Measurements from ENCODE around the gene DRD4. TPM values are rescaled to one million over a fixed set of nuclear protein-coding genes. Genes with fewer than 3 reads are reported as not detected.

DRD4 gene
- polyA plus RNA-seq, 2 donors: 0.18 to 0.39 TPM

- H3K36me3 ChIP-seq (ENCODE audit: control insufficient read depth in 2 of 2, insufficient read depth in 2 of 2, low read length in 1 of 2): peaks cover 0 to 10% of the 10 kb centered on the region in 2 donors
- H3K27me3 ChIP-seq (ENCODE audit: control insufficient read depth in 1 of 2, insufficient read depth in 2 of 2, low read length in 2 of 2): no peaks in the 10 kb centered on the region
- WGBS, 2 donors: 95 to 96% methylated on average over 13 of the region's 13 CpGs
- no peak overlapping the region for H3K4me3 ChIP-seq (ENCODE audit: low read depth in 1 of 2, low read length in 2 of 2)
- H3K27ac ChIP-seq (ENCODE audit: low read depth in 2 of 2, low read length in 1 of 2): no peak overlapping the region
- no peaks in the 10 kb centered on the region for H3K9me3 ChIP-seq (ENCODE audit: control insufficient read depth in 2 of 2, insufficient read depth in 1 of 2, low read depth in 1 of 2, low read length in 1 of 2)
- H3K4me1 ChIP-seq (ENCODE audit: control insufficient read depth in 2 of 2, insufficient read depth in 2 of 2, low read length in 1 of 2): peaks cover 4 to 5% of the 10 kb centered on the region in 2 donors
These were observed 16.9 kb upstream of the DRD4 start for GRCh38 chr11:620201-620600.

GRCh38 chr11:620935-621814, 15.9 kb upstream of the DRD4 start:
- H3K9me3 ChIP-seq (ENCODE audit: control insufficient read depth in 2 of 2, insufficient read depth in 1 of 2, low read depth in 1 of 2, low read length in 1 of 2): no peaks in the 10 kb centered on the region
- no peak overlapping the region for H3K27ac ChIP-seq (ENCODE audit: low read depth in 2 of 2, low read length in 1 of 2)
- 76 to 77% methylated on average over 43 to 45 of the region's 45 CpGs for WGBS, 2 donors
- peaks cover 0 to 10% of the 10 kb centered on the region in 2 donors for H3K36me3 ChIP-seq (ENCODE audit: control insufficient read depth in 2 of 2, insufficient read depth in 2 of 2, low read length in 1 of 2)
- no peak overlapping the region for H3K4me3 ChIP-seq (ENCODE audit: low read depth in 1 of 2, low read length in 2 of 2)
- no peaks in the 10 kb centered on the region for H3K27me3 ChIP-seq (ENCODE audit: control insufficient read depth in 1 of 2, insufficient read depth in 2 of 2, low read length in 2 of 2)
- peaks cover 4 to 7% of the 10 kb centered on the region in 2 donors for H3K4me1 ChIP-seq (ENCODE audit: control insufficient read depth in 2 of 2, insufficient read depth in 2 of 2, low read length in 1 of 2)

DNA sequence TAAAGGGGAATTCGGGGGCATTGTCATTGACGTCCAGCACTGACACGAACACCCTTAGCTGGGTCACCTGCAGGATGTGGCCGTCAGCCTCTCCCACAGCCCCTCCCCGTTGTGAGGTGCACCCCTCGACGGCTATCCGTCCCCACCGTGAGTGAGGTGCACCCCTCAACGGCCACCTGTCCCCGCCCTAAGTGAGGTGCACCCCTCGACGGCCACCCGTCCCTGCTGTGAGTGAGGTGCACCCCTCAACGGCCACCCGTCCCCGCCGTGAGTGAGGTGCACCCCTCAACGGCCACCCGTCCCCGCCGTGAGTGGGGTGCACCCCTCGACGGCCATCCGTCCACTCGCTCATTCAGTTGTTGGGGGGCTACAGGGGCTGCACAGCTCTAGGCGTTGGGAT, 15.2 kb upstream of the DRD4 start:
- Histone ChIP-seq H3K4me1 (ENCODE audit: control insufficient read depth in 2 of 2, insufficient read depth in 2 of 2, low read length in 1 of 2) (peaks cover 6 to 8% of the 10 kb centered on the region in 2 donors), H3K9me3 (ENCODE audit: control insufficient read depth in 2 of 2, insufficient read depth in 1 of 2, low read depth in 1 of 2, low read length in 1 of 2) (no peaks in the 10 kb centered on the region), H3K27me3 (ENCODE audit: control insufficient read depth in 1 of 2, insufficient read depth in 2 of 2, low read length in 2 of 2) (no peaks in the 10 kb centered on the region), H3K36me3 (ENCODE audit: control insufficient read depth in 2 of 2, insufficient read depth in 2 of 2, low read length in 1 of 2) (peaks cover 0 to 10% of the 10 kb centered on the region in 2 donors), H3K4me3 (ENCODE audit: low read depth in 1 of 2, low read length in 2 of 2) (no peak overlapping the region), H3K27ac (ENCODE audit: low read depth in 2 of 2, low read length in 1 of 2) (no peak overlapping the region)
- WGBS, 2 donors: 85 to 86% methylated on average over 26 to 27 of the region's 27 CpGs

DNA sequence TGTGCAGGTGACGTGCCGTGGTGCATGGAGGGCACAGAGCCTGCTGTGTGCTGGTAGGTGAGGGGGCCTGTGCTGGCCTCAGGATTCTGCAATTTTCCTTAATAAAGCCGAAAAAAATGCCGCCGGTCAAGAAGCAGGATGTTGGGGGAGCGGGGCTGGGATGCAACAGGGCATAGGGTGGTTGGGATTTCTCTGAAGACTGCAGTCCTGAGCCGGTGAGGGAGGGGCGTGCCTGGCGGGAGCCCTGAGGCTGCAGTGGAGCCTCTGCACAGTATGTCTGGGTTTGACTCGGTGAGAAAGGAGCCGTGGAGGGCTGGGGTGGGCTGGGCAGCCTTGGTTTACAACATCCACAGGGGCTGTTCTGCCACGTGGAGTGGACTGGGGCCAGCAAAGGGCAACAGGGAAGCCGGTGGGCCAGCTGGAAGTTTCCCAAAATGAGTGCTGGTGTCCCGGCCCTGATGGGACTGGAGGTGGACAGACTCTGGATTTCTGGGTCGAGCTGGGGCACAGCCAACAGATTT, 13.7 kb upstream of the DRD4 start:
- Histone ChIP-seq H3K27ac (ENCODE audit: low read depth in 2 of 2, low read length in 1 of 2) (no peak overlapping the region), H3K36me3 (ENCODE audit: control insufficient read depth in 2 of 2, insufficient read depth in 2 of 2, low read length in 1 of 2) (peaks cover 0 to 8% of the 10 kb centered on the region in 2 donors), H3K27me3 (ENCODE audit: control insufficient read depth in 1 of 2, insufficient read depth in 2 of 2, low read length in 2 of 2) (no peaks in the 10 kb centered on the region), H3K4me3 (ENCODE audit: low read depth in 1 of 2, low read length in 2 of 2) (no peak overlapping the region), H3K9me3 (ENCODE audit: control insufficient read depth in 2 of 2, insufficient read depth in 1 of 2, low read depth in 1 of 2, low read length in 1 of 2) (no peaks in the 10 kb centered on the region), H3K4me1 (ENCODE audit: control insufficient read depth in 2 of 2, insufficient read depth in 2 of 2, low read length in 1 of 2) (peaks cover 5 to 8% of the 10 kb centered on the region in 2 donors)
- WGBS, 2 donors: 79 to 81% methylated on average over 15 of the region's 15 CpGs

DNA sequence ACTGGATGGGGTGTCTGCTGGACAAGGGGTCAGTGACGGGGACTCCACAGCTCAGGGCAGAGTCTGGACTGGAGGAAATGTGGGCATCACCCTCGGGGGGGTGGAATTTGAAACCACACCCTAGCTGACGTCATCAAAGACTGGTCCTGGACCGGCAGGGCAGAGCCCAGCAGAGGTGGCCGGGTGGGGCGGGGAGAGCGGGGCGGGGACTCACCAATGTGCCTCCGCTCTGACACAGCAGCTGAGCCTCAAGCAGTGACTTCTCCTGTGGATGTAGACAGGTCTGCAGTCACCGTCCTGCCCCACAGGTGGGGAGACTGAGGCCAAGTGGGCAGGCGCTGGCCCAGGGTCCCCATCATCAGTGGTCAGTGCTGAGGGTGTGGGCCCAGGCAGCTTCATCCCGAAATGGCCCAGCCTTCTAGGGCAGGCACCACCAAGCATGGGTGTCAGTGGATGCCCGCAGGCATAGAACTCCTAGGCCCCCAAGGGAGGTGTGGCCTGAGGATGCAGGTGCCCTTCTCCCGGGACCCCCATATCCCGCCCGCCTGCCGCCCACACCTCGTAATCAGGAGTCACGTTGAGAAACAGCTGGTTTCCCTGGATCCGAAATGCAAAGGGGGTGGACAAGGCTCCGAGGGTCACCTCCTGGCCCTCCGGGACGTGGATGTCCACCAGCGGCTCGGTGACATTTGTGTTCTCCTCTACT, 12.9 kb upstream of the DRD4 start:
- 75 to 76% methylated on average over 25 of the region's 25 CpGs for WGBS, 2 donors
- peaks cover 5 to 8% of the 10 kb centered on the region in 2 donors for H3K4me1 ChIP-seq (ENCODE audit: control insufficient read depth in 2 of 2, insufficient read depth in 2 of 2, low read length in 1 of 2)
- no peaks in the 10 kb centered on the region for H3K9me3 ChIP-seq (ENCODE audit: control insufficient read depth in 2 of 2, insufficient read depth in 1 of 2, low read depth in 1 of 2, low read length in 1 of 2)
- peaks cover 0 to 6% of the 10 kb centered on the region in 2 donors for H3K36me3 ChIP-seq (ENCODE audit: control insufficient read depth in 2 of 2, insufficient read depth in 2 of 2, low read length in 1 of 2)
- no peaks in the 10 kb centered on the region for H3K27me3 ChIP-seq (ENCODE audit: control insufficient read depth in 1 of 2, insufficient read depth in 2 of 2, low read length in 2 of 2)
- H3K4me3 ChIP-seq (ENCODE audit: low read depth in 1 of 2, low read length in 2 of 2): no peak overlapping the region
- H3K27ac ChIP-seq (ENCODE audit: low read depth in 2 of 2, low read length in 1 of 2): no peak overlapping the region

DNA sequence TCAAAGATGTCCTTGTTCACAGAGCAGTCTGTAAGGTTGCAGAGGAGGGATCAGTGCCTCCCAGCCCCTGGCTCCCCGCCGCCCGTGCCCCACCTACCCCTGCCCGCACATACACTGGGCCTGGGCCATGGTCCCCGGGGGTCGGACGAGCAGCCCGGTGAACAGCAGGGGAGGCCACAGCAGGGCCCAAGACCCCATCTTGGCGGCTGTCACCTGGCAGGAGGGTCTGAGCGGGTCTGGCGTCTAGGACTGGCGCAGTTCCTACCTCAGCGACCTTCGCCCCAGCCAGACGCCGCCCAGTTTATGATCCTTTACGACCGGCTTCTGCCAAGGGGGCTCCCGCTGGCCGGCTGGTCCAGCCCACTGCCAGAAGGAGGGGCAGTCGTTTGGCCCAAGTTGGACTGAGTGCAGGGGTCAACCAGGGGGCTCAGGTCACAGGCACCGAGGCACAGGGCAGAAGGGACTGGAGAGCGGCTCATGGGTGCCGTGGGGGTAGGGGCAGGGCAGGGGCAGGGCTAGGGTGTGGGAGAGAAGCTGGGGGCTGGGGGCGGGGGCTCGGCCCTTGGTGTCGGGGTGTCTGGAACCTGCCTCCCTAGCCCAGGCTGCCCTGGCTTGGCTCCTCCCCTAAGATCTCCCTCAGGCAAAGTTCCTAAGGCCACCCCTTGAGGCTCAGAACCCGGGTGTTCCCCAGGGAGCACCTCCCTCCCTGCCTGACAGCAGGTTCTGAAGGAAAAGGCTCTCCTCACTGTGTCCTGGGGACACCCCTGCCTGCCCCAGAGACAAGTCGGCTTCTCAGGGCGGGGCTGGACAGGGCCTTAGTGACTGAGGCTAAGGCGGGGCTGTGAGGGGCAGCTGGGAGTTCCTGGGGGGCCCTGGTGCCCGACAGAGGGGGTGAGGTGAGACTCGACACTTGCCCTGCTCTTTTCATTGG, 12.1 kb upstream of the DRD4 start, which contains the start of gene CDHR5:
TSS of gene CDHR5 (minus strand) at position 251 of the 931 bp plus-strand sequence. CDS start at position 198, 53 bp downstream.
- Histone ChIP-seq H3K4me3 (ENCODE audit: low read depth in 1 of 2, low read length in 2 of 2) (no peak within 1 kb of the TSS), H3K9me3 (ENCODE audit: control insufficient read depth in 2 of 2, insufficient read depth in 1 of 2, low read depth in 1 of 2, low read length in 1 of 2) (no peaks in the 10 kb centered on the region), H3K27me3 (ENCODE audit: control insufficient read depth in 1 of 2, insufficient read depth in 2 of 2, low read length in 2 of 2) (no peaks in the 10 kb centered on the region), H3K27ac (ENCODE audit: low read depth in 2 of 2, low read length in 1 of 2) (no peak within 1 kb of the TSS), H3K4me1 (ENCODE audit: control insufficient read depth in 2 of 2, insufficient read depth in 2 of 2, low read length in 1 of 2) (peaks cover 5 to 8% of the 10 kb centered on the region in 2 donors), H3K36me3 (ENCODE audit: control insufficient read depth in 2 of 2, insufficient read depth in 2 of 2, low read length in 1 of 2) (peaks cover 0 to 3% of the 10 kb centered on the region in 2 donors)
- WGBS, 2 donors: 67 to 75% methylated on average over 33 of the region's 33 CpGs

GRCh38 chr11:625636-626268, 11.3 kb upstream of the DRD4 start:
- Histone ChIP-seq H3K4me3 (ENCODE audit: low read depth in 1 of 2, low read length in 2 of 2) (no peak overlapping the region), H3K27me3 (ENCODE audit: control insufficient read depth in 1 of 2, insufficient read depth in 2 of 2, low read length in 2 of 2) (no peaks in the 10 kb centered on the region), H3K9me3 (ENCODE audit: control insufficient read depth in 2 of 2, insufficient read depth in 1 of 2, low read depth in 1 of 2, low read length in 1 of 2) (no peaks in the 10 kb centered on the region), H3K4me1 (ENCODE audit: control insufficient read depth in 2 of 2, insufficient read depth in 2 of 2, low read length in 1 of 2) (peaks cover 5 to 6% of the 10 kb centered on the region in 2 donors), H3K36me3 (ENCODE audit: control insufficient read depth in 2 of 2, insufficient read depth in 2 of 2, low read length in 1 of 2) (peaks cover 0 to 3% of the 10 kb centered on the region in 2 donors), H3K27ac (ENCODE audit: low read depth in 2 of 2, low read length in 1 of 2) (no peak overlapping the region)
- WGBS, 2 donors: 75 to 80% methylated on average over 20 to 22 of the region's 22 CpGs

GRCh38 chr11:626475-627307, 10.4 kb upstream of the DRD4 start, which contains the start of gene SCT:
Gene SCT (minus strand): TSS chr11:627181. CDS start chr11:627143, 38 bp downstream.
- H3K9me3 ChIP-seq (ENCODE audit: control insufficient read depth in 2 of 2, insufficient read depth in 1 of 2, low read depth in 1 of 2, low read length in 1 of 2): no peaks in the 10 kb centered on the region
- 12 to 18% methylated on average over 47 to 72 of the region's 72 CpGs for WGBS, 2 donors
- H3K27ac ChIP-seq (ENCODE audit: low read depth in 2 of 2, low read length in 1 of 2): no peak within 1 kb of the TSS
- no peak within 1 kb of the TSS for H3K4me3 ChIP-seq (ENCODE audit: low read depth in 1 of 2, low read length in 2 of 2)
- no peaks in the 10 kb centered on the region for H3K27me3 ChIP-seq (ENCODE audit: control insufficient read depth in 1 of 2, insufficient read depth in 2 of 2, low read length in 2 of 2)
- peaks cover 0 to 3% of the 10 kb centered on the region in 2 donors for H3K36me3 ChIP-seq (ENCODE audit: control insufficient read depth in 2 of 2, insufficient read depth in 2 of 2, low read length in 1 of 2)
- peaks cover 5 to 6% of the 10 kb centered on the region in 2 donors for H3K4me1 ChIP-seq (ENCODE audit: control insufficient read depth in 2 of 2, insufficient read depth in 2 of 2, low read length in 1 of 2)
